ENCODE measurements around the gene CHST14. TPM values are rescaled to one million over a fixed set of nuclear protein-coding genes. Genes with fewer than 3 reads are reported as not detected.

Gene CHST14
- total and polyA plus RNA-seq, 2 of the 8 experiments (the other 6 are each of a cell fraction or from before 2014, with no cell fraction given): 13.4 to 20.3 TPM

- Histone ChIP-seq H3K4me2 (ENCODE audit: insufficient read depth in 1 of 2, low read depth in 2 of 2, low read length in 2 of 2) (peak overlapping the region; percentile 36 to 61), H3K14ac (ENCODE audit: insufficient read length) (no peak overlapping the region)
- CTCF ChIA-PET (ENCODE audit: partially characterized antibody): interaction anchor here (0.8 to 1.3 kb wide), 8 partner anchors 9 to 118 kb away, joined by 3 to 5 read pairs (median 3); no protein-coding TSS in a partner anchor
Measured at GRCh38 chr15:40445421-40445922, 25.3 kb upstream of the CHST14 start.

More at GRCh38 chr15:40445421-40445922, 25.3 kb upstream of the CHST14 start:
- H3K27ac ChIP-seq (ENCODE audit: low read depth, low read length): no peak overlapping the region
- no peak overlapping the region for H2BK15ac ChIP-seq (ENCODE audit: low read length)
- peak overlapping the region; percentile 27 for H2BK5ac ChIP-seq (ENCODE audit: low read depth, low read length)
- H4K5ac ChIP-seq (ENCODE audit: insufficient read length, low read depth, low read length): no peak overlapping the region
- H4K91ac ChIP-seq (replicated peaks; ENCODE audit: insufficient read length, low read length): no peak overlapping the region
- peaks cover 18% of the 10 kb centered on the region for H3K79me1 ChIP-seq (ENCODE audit: low read depth, low read length)
- H3K56ac ChIP-seq (replicated peaks; ENCODE audit: insufficient read length, low read depth, low read length): no peak overlapping the region
- peaks cover 35 to 85% of the 10 kb centered on the region in 2 experiments for H3K79me2 ChIP-seq (ENCODE audit: control insufficient read depth in 1 of 2, insufficient read depth in 2 of 2, low read length in 2 of 2)
- no peak overlapping the region for H3K9ac ChIP-seq (replicated peaks in 1 of 4; ENCODE audit: extremely low read depth in 1 of 4, low read depth in 3 of 4, low read length in 3 of 4)
- no peak overlapping the region for H2BK12ac ChIP-seq (ENCODE audit: low read depth, low read length)
- H2BK120ac ChIP-seq (replicated peaks; ENCODE audit: low read depth, low read length): no peak overlapping the region
- no peak for TF ChIP-seq PHF8 (conservative IDR thresholded peaks at IDR 0.05; ENCODE audit: low read depth, low read length)
- TF ChIP-seq NRF1 (IDR thresholded peaks at IDR 0.05; ENCODE audit: low read depth, low read length): no peak
- no peak for TF ChIP-seq CEBPB (IDR thresholded peaks at IDR 0.05; ENCODE audit: low read depth, low read length)
- TF ChIP-seq SIRT6 (IDR thresholded peaks at IDR 0.05; ENCODE audit: low read length): no peak
- TF ChIP-seq SRF (IDR thresholded peaks at IDR 0.05; ENCODE audit: low read depth, low read length): no peak
- no peak; a peak in 1 of 4 replicates for TF ChIP-seq SIN3A (conservative IDR thresholded peaks at IDR 0.05 in 1 of 2, IDR thresholded peaks at IDR 0.05 in 1 of 2; ENCODE audit: low read depth in 1 of 2, low read length in 2 of 2)
- no peak for TF ChIP-seq CHD1 (IDR thresholded peaks at IDR 0.05; ENCODE audit: low read depth, low read length)
- TF ChIP-seq BCL11A (IDR thresholded peaks at IDR 0.05; ENCODE audit: low read depth in 2 of 2, low read length in 2 of 2): no peak
- TF ChIP-seq KDM5A (IDR thresholded peaks at IDR 0.05; ENCODE audit: low read length): no peak
- peaks cover 43 to 46% of the 10 kb centered on the region in 2 experiments for H4K20me1 ChIP-seq (replicated peaks in 1 of 2; ENCODE audit: control insufficient read depth in 1 of 2, insufficient read depth in 2 of 2, low read length in 2 of 2)
- no peak overlapping the region for H4K8ac ChIP-seq (ENCODE audit: extremely low read depth, insufficient read depth, low read length)
- POLR2A ChIA-PET (ENCODE audit: partially characterized antibody): interaction anchor here (0.6 to 1.9 kb wide), 5 partner anchors 12 to 93 kb away, joined by 3 to 7 read pairs (median 3); no protein-coding TSS in a partner anchor
- H3K36me3 ChIP-seq (ENCODE audit: control insufficient read depth in 2 of 4, insufficient read depth in 4 of 4, low read length in 3 of 4): peaks cover 0 to 3% (median 1%) of the 10 kb centered on the region in 4 experiments; a peak in 1 of 8 replicates
- no peak overlapping the region for H2AK5ac ChIP-seq (ENCODE audit: low read depth, low read length)
- no peak overlapping the region for H3K18ac ChIP-seq (ENCODE audit: extremely low read depth, low read length)
- FAIRE-seq (peak; percentile 52), DNase-seq (ENCODE audit: low read depth in 1 of 2, low spot score in 2 of 2) (no peak)
- H3K4me1 ChIP-seq (replicated peaks in 1 of 4; ENCODE audit: control insufficient read depth in 3 of 4, insufficient read depth in 4 of 4, low read length in 3 of 4): peaks cover 17 to 31% (median 21%) of the 10 kb centered on the region in 4 experiments; a peak in 6 of 7 replicates
- H3K27me3 ChIP-seq (replicated peaks in 1 of 4; ENCODE audit: control insufficient read depth in 3 of 4, extremely low read depth in 1 of 4, insufficient read depth in 3 of 4, low read length in 3 of 4): no peaks in the 10 kb centered on the region
- no peak overlapping the region for H3K23ac ChIP-seq (ENCODE audit: insufficient read length)
- WGBS, 2 experiments (ENCODE audit: extremely low coverage in 1 of 2, insufficient coverage in 1 of 2, insufficient read length in 1 of 2, insufficient replicate concordance in 2 of 2, low coverage in 1 of 2, low lambda C conversion rate in 2 of 2, missing lambda C conversion rate in 1 of 2): 44% methylated on average over 9 of the region's 9 CpGs; no CpG with 5 or more reads in 1 of the 2 experiments
- no peaks in the 10 kb centered on the region for H3K9me3 ChIP-seq (ENCODE audit: insufficient read depth in 2 of 2, low read depth in 1 of 2, low read length in 1 of 2)
- H3K4ac ChIP-seq (replicated peaks; ENCODE audit: insufficient read length, low read depth, low read length): no peak overlapping the region
- no peak overlapping the region for H2BK20ac ChIP-seq (ENCODE audit: low read length)
- no peak overlapping the region for H2AFZ ChIP-seq (ENCODE audit: low read length)
- H3K23me2 ChIP-seq (ENCODE audit: low read depth, low read length): no peaks in the 10 kb centered on the region; the same call in 1 of the 2 replicates
- H3K4me3 ChIP-seq (ENCODE audit: extremely low read depth in 1 of 4, insufficient read depth in 2 of 4, low read depth in 3 of 4, low read length in 4 of 4): peak overlapping the region in 1 of 4 experiments; percentile 23; a peak in 1 of 8 replicates
